Measurements from ENCODE around the gene RUNDC1. TPM values are rescaled to one million over a fixed set of nuclear protein-coding genes. Genes with fewer than 3 reads are reported as not detected.

Gene RUNDC1
- total RNA-seq, 6 experiments from 2014 or later = 9.9 to 14.6 (median 10.3) TPM

DNA sequence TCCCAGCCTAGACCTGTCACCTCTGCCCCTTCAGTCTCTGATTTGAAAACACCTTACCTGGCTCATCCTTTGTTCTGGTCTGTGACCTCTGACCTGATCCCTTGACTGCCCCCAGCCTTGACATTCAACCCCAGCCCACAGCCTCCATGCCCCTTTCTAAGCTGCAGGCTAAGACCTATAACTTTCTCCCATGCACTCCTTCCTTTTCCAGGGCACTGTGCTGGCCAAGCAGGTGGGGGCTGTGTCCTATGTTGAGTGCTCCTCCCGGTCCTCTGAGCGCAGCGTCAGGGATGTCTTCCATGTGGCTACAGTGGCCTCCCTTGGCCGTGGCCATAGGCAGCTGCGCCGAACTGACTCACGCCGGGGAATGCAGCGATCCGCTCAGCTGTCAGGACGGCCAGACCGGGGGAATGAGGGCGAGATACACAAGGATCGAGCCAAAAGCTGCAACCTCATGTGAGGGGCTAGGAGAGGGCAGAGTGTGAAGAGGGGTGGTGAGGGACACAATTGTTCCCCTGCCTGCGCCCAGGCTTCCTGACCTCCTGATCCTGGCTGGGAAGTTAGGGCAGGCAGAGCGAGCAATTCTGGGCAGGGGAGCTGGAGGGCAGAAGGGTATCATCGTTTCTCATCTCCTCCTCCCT, 48.0 kb downstream of the RUNDC1 start:
- Mint-ChIP-seq H3K9me3 (no peaks in the 10 kb centered on the region), H3K4me1 (ENCODE audit: low read depth) (peaks cover 10% of the 10 kb centered on the region), H3K36me3 (ENCODE audit: low read depth) (no peaks in the 10 kb centered on the region), H3K27me3 (ENCODE audit: insufficient read depth) (peaks cover 7% of the 10 kb centered on the region), H3K27ac (no peak overlapping the region), H3K4me3 (no peak overlapping the region)
- no peak for TF ChIP-seq CTCF (IDR thresholded peaks at IDR 0.05)
- DNase-seq = no peak

GRCh38 chr17:43030137-43030767, 49.9 kb downstream of the RUNDC1 start:
- Mint-ChIP-seq H3K27ac (no peak overlapping the region), H3K4me3 (no peak overlapping the region), H3K27me3 (ENCODE audit: insufficient read depth) (peaks cover 8% of the 10 kb centered on the region), H3K36me3 (ENCODE audit: low read depth) (no peaks in the 10 kb centered on the region), H3K9me3 (no peaks in the 10 kb centered on the region), H3K4me1 (ENCODE audit: low read depth) (no peaks in the 10 kb centered on the region)
- no peak for DNase-seq
- TF ChIP-seq CTCF (IDR thresholded peaks at IDR 0.05) = no peak

DNA sequence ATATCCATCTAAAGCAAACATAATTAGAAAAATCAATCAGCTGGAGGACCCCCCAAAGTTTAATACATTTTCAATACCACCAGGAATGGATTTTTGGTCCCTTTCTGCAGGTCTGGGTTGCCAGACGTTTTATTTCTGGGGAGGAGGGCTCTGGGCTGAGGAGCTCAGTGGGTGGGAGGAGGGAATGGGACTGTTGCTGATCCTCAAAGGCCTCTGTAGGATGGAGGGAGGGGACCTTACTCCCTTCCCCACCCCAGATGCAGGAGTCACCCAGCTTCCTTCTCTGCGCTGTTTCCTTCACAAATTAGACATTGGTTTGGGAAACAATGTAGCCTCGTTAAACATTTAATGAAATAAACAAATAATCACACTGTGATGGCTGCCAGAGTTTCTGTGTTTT, 51.3 kb downstream of the RUNDC1 start:
- H3K4me1 Mint-ChIP-seq (ENCODE audit: low read depth) = no peaks in the 10 kb centered on the region
- DNase-seq = no peak
- no peak for TF ChIP-seq CTCF (IDR thresholded peaks at IDR 0.05)

GRCh38 chr17:43033948-43034881, 53.9 kb downstream of the RUNDC1 start:
- Mint-ChIP-seq H3K27me3 (ENCODE audit: insufficient read depth) (peaks cover 1% of the 10 kb centered on the region), H3K9me3 (no peaks in the 10 kb centered on the region), H3K4me1 (ENCODE audit: low read depth) (no peaks in the 10 kb centered on the region), H3K36me3 (ENCODE audit: low read depth) (no peaks in the 10 kb centered on the region), H3K4me3 (no peak overlapping the region), H3K27ac (no peak overlapping the region)
- DNase-seq = no peak
- no peak for TF ChIP-seq CTCF (IDR thresholded peaks at IDR 0.05)

More for the DNA sequence above, 51.3 kb downstream of the RUNDC1 start:
- no peak overlapping the region for H3K4me3 Mint-ChIP-seq
- H3K9me3 Mint-ChIP-seq = no peaks in the 10 kb centered on the region
- H3K36me3 Mint-ChIP-seq (ENCODE audit: low read depth) = no peaks in the 10 kb centered on the region
- H3K27ac Mint-ChIP-seq = no peak overlapping the region
- peaks cover 5% of the 10 kb centered on the region for H3K27me3 Mint-ChIP-seq (ENCODE audit: insufficient read depth)

GRCh38 chr17:43034894-43035293, 54.5 kb downstream of the RUNDC1 start:
- no peak for TF ChIP-seq CTCF (IDR thresholded peaks at IDR 0.05)
- DNase-seq = no peak
- no peaks in the 10 kb centered on the region for H3K9me3 Mint-ChIP-seq
- H3K27me3 Mint-ChIP-seq (ENCODE audit: insufficient read depth) = peaks cover 1% of the 10 kb centered on the region
- H3K36me3 Mint-ChIP-seq (ENCODE audit: low read depth) = no peaks in the 10 kb centered on the region
- no peak overlapping the region for H3K4me3 Mint-ChIP-seq
- no peak overlapping the region for H3K27ac Mint-ChIP-seq
- no peaks in the 10 kb centered on the region for H3K4me1 Mint-ChIP-seq (ENCODE audit: low read depth)
